Measurements from ENCODE around the gene SMG1.
"Not testable (repeated sequence)": the region's sequence is repeated elsewhere in the genome, so short reads cannot be mapped to it uniquely, and the experiment has no call there.

The SMG1 gene

GRCh38 chr16:18901194-18901593 lies 25.0 kb downstream of the SMG1 start:
- not testable (repeated sequence) for H2AFZ ChIP-seq (ENCODE audit: low read length); H3K9me3 ChIP-seq (ENCODE audit: low read length); H3K4me2 ChIP-seq (ENCODE audit: low read length); H3K9ac ChIP-seq (ENCODE audit: low read length); H3K4me3 ChIP-seq (ENCODE audit: low read depth, low read length, poor library complexity, severe bottlenecking); H3K36me3 ChIP-seq (ENCODE audit: insufficient read depth, low read length); H3K27ac ChIP-seq (ENCODE audit: low read depth, low read length, poor library complexity, severe bottlenecking); H3K9me2 ChIP-seq (ENCODE audit: low read depth, low read length); H4K20me1 ChIP-seq (ENCODE audit: insufficient read depth, low read length); H3F3A ChIP-seq (ENCODE audit: insufficient read depth, low read length); H3K27me3 ChIP-seq (ENCODE audit: insufficient read depth, low read length)
- Histone ChIP-seq H3K4me1 (ENCODE audit: insufficient read depth, low read length, severe bottlenecking) (peaks cover 12% of the 10 kb centered on the region), H3K79me2 (ENCODE audit: insufficient read depth, low read length) (peaks cover 59% of the 10 kb centered on the region)

- not testable (repeated sequence) for H3K4me3 ChIP-seq (ENCODE audit: low read depth, low read length, poor library complexity, severe bottlenecking); H3F3A ChIP-seq (ENCODE audit: insufficient read depth, low read length); H3K9me2 ChIP-seq (ENCODE audit: low read depth, low read length); H3K9me3 ChIP-seq (ENCODE audit: low read length); H4K20me1 ChIP-seq (ENCODE audit: insufficient read depth, low read length); H3K4me1 ChIP-seq (ENCODE audit: insufficient read depth, low read length, severe bottlenecking); H3K27ac ChIP-seq (ENCODE audit: low read depth, low read length, poor library complexity, severe bottlenecking); H3K79me2 ChIP-seq (ENCODE audit: insufficient read depth, low read length); H3K9ac ChIP-seq (ENCODE audit: low read length); H3K4me2 ChIP-seq (ENCODE audit: low read length); H2AFZ ChIP-seq (ENCODE audit: low read length); H3K27me3 ChIP-seq (ENCODE audit: insufficient read depth, low read length)
- H3K36me3 ChIP-seq (ENCODE audit: insufficient read depth, low read length): peaks cover 30% of the 10 kb centered on the region
Measured at GRCh38 chr16:18884456-18884855, 41.8 kb downstream of the SMG1 start.

DNA sequence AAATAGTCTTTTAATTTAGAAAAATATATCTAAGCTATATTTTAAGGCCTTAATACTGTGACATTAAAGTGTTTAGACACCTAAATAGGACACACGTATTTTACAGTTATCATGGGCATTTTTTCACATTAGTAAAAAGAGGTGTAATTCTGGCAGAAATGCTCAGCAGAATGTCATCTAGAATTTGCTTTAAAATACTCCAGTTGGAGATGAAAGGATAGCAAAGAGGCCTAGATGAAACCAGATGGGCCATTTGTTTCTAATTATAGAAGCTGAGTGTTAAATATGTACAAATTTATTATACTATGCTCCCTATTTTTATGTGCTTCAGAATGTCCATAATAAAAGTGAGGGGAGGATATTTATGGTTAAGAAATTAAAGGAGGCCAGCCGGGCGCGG lies 48.5 kb downstream of the SMG1 start:
- not testable (repeated sequence) for H3K9me2 ChIP-seq (ENCODE audit: low read depth, low read length); H4K20me1 ChIP-seq (ENCODE audit: insufficient read depth, low read length)

DNA sequence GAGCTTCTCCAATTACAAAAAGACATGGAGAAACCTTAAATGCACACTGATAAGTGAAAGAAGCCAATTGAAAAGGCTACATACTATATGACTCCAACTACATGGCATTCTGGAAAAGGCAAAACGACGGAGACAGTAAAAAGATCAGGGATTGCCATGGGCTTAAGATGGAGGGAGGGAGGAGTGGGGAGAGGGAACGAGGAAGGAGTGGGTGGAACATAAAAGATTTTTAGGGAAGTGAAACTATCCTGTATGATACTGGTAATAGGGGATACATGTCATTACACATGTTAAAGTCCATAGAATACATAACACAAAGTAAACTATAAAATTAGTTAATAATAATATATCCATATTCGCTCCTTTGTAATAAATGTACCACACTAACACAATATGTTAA lies 48.9 kb downstream of the SMG1 start:
- H3K27ac ChIP-seq (ENCODE audit: low read depth, low read length, poor library complexity, severe bottlenecking); H4K20me1 ChIP-seq (ENCODE audit: insufficient read depth, low read length); H3K4me3 ChIP-seq (ENCODE audit: low read depth, low read length, poor library complexity, severe bottlenecking); H3K4me1 ChIP-seq (ENCODE audit: insufficient read depth, low read length, severe bottlenecking); H3K9me2 ChIP-seq (ENCODE audit: low read depth, low read length); H3K9ac ChIP-seq (ENCODE audit: low read length); H3K9me3 ChIP-seq (ENCODE audit: low read length); H3K79me2 ChIP-seq (ENCODE audit: insufficient read depth, low read length); H3K4me2 ChIP-seq (ENCODE audit: low read length); H3K27me3 ChIP-seq (ENCODE audit: insufficient read depth, low read length); H3F3A ChIP-seq (ENCODE audit: insufficient read depth, low read length); H2AFZ ChIP-seq (ENCODE audit: low read length): not testable (repeated sequence)
- H3K36me3 ChIP-seq (ENCODE audit: insufficient read depth, low read length): peaks cover 42% of the 10 kb centered on the region

More for the DNA sequence above, 48.5 kb downstream of the SMG1 start:
- H3K9ac ChIP-seq (ENCODE audit: low read length); H3K79me2 ChIP-seq (ENCODE audit: insufficient read depth, low read length); H3K4me3 ChIP-seq (ENCODE audit: low read depth, low read length, poor library complexity, severe bottlenecking); H3F3A ChIP-seq (ENCODE audit: insufficient read depth, low read length); H2AFZ ChIP-seq (ENCODE audit: low read length); H3K27ac ChIP-seq (ENCODE audit: low read depth, low read length, poor library complexity, severe bottlenecking); H3K4me2 ChIP-seq (ENCODE audit: low read length); H3K9me3 ChIP-seq (ENCODE audit: low read length); H3K27me3 ChIP-seq (ENCODE audit: insufficient read depth, low read length); H3K4me1 ChIP-seq (ENCODE audit: insufficient read depth, low read length, severe bottlenecking): not testable (repeated sequence)
- H3K36me3 ChIP-seq (ENCODE audit: insufficient read depth, low read length): peaks cover 40% of the 10 kb centered on the region

GRCh38 chr16:18876301-18876700 lies 49.9 kb downstream of the SMG1 start:
- not testable (repeated sequence) for H3F3A ChIP-seq (ENCODE audit: insufficient read depth, low read length); H3K4me3 ChIP-seq (ENCODE audit: low read depth, low read length, poor library complexity, severe bottlenecking)
- peaks cover 40% of the 10 kb centered on the region for H3K36me3 ChIP-seq (ENCODE audit: insufficient read depth, low read length)

GRCh38 chr16:18869043-18869771 lies 57.0 kb downstream of the SMG1 start:
- H3K27ac ChIP-seq (ENCODE audit: low read depth, low read length, poor library complexity, severe bottlenecking): not testable (repeated sequence)
- H3K36me3 ChIP-seq (ENCODE audit: insufficient read depth, low read length): peaks cover 65% of the 10 kb centered on the region

More at GRCh38 chr16:18876301-18876700, 49.9 kb downstream of the SMG1 start:
- H3K9me2 ChIP-seq (ENCODE audit: low read depth, low read length); H3K27ac ChIP-seq (ENCODE audit: low read depth, low read length, poor library complexity, severe bottlenecking); H2AFZ ChIP-seq (ENCODE audit: low read length); H3K4me1 ChIP-seq (ENCODE audit: insufficient read depth, low read length, severe bottlenecking); H3K9me3 ChIP-seq (ENCODE audit: low read length); H3K9ac ChIP-seq (ENCODE audit: low read length); H3K27me3 ChIP-seq (ENCODE audit: insufficient read depth, low read length); H3K79me2 ChIP-seq (ENCODE audit: insufficient read depth, low read length); H4K20me1 ChIP-seq (ENCODE audit: insufficient read depth, low read length); H3K4me2 ChIP-seq (ENCODE audit: low read length): not testable (repeated sequence)

GRCh38 chr16:18866277-18866823 lies 59.9 kb downstream of the SMG1 start:
- not testable (repeated sequence) for H3K79me2 ChIP-seq (ENCODE audit: insufficient read depth, low read length); H3F3A ChIP-seq (ENCODE audit: insufficient read depth, low read length); H3K9ac ChIP-seq (ENCODE audit: low read length); H4K20me1 ChIP-seq (ENCODE audit: insufficient read depth, low read length); H3K9me3 ChIP-seq (ENCODE audit: low read length); H2AFZ ChIP-seq (ENCODE audit: low read length); H3K9me2 ChIP-seq (ENCODE audit: low read depth, low read length); H3K4me2 ChIP-seq (ENCODE audit: low read length); H3K4me1 ChIP-seq (ENCODE audit: insufficient read depth, low read length, severe bottlenecking); H3K27me3 ChIP-seq (ENCODE audit: insufficient read depth, low read length); H3K27ac ChIP-seq (ENCODE audit: low read depth, low read length, poor library complexity, severe bottlenecking); H3K4me3 ChIP-seq (ENCODE audit: low read depth, low read length, poor library complexity, severe bottlenecking)
- peaks cover 62% of the 10 kb centered on the region for H3K36me3 ChIP-seq (ENCODE audit: insufficient read depth, low read length)

More at GRCh38 chr16:18869043-18869771, 57.0 kb downstream of the SMG1 start:
- H3K79me2 ChIP-seq (ENCODE audit: insufficient read depth, low read length); H3K4me3 ChIP-seq (ENCODE audit: low read depth, low read length, poor library complexity, severe bottlenecking); H3F3A ChIP-seq (ENCODE audit: insufficient read depth, low read length); H3K9ac ChIP-seq (ENCODE audit: low read length); H3K4me2 ChIP-seq (ENCODE audit: low read length); H3K9me3 ChIP-seq (ENCODE audit: low read length); H3K27me3 ChIP-seq (ENCODE audit: insufficient read depth, low read length); H3K9me2 ChIP-seq (ENCODE audit: low read depth, low read length); H3K4me1 ChIP-seq (ENCODE audit: insufficient read depth, low read length, severe bottlenecking); H4K20me1 ChIP-seq (ENCODE audit: insufficient read depth, low read length); H2AFZ ChIP-seq (ENCODE audit: low read length): not testable (repeated sequence)

Data from OCI-LY1 (cell line).